Measurements from ENCODE around the gene BAX. TPM values are rescaled to one million over a fixed set of nuclear protein-coding genes. Genes with fewer than 3 reads are reported as not detected.

Gene BAX
- total and polyA plus RNA-seq, 9 of the 15 experiments (the other 6 are each of a cell fraction or from before 2014, with no cell fraction given) = 3.2 to 95.4 (median 44.5) TPM

- TF ChIP-seq RREB1 (CRISPR knock-in tag; IDR thresholded peaks at IDR 0.05) (no peak), NEUROD1 (IDR thresholded peaks at IDR 0.05; ENCODE audit: borderline replicate concordance, low read depth, low read length, partially characterized antibody) (no peak), CCAR2 (IDR thresholded peaks at IDR 0.05; ENCODE audit: low read depth, low read length) (no peak), TAF15 (IDR thresholded peaks at IDR 0.05; ENCODE audit: low read depth, low read length) (no peak), ARNT (IDR thresholded peaks at IDR 0.05) (peak; percentile 22 to 85; a peak in 1 of 4 replicates), PRDM10 (IDR thresholded peaks at IDR 0.05; ENCODE audit: partially characterized antibody) (peak; percentile 26), CEBPB (tag; IDR thresholded peaks at IDR 0.05) (no peak), SREBF1 (IDR thresholded peaks at IDR 0.05; ENCODE audit: borderline replicate concordance, low read depth, low read length) (no peak)
Measured at GRCh38 chr19:48964205-48965039, 9.7 kb downstream of the BAX start (continued).
